ENCODE results near the gene FOLR1.

DNA sequence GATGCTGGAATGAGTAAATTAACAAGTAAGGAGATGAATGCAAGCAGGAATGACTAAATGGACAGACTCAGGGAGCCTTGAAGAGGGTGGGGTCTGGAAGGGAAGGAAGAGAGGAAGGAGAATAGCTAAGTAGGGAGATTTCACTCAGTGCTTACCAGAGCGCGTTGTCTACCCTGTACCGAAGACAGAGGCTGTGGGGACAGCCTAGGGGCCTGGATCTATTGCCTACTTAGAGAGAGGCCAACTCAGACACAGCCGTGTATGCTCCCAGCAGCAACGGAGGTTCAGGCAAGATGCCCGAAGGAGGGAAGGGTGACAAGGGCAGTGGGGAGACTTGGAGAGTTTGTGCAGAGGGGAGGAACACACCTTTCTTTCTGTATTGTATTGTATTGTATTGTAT, 24.7 kb downstream of the FOLR1 start, which contains the start of gene FOLR2:
- TF ChIP-seq CCAR2 (IDR thresholded peaks at IDR 0.05; ENCODE audit: low read depth, low read length), result no peak
- TF ChIP-seq, protein P1, sequence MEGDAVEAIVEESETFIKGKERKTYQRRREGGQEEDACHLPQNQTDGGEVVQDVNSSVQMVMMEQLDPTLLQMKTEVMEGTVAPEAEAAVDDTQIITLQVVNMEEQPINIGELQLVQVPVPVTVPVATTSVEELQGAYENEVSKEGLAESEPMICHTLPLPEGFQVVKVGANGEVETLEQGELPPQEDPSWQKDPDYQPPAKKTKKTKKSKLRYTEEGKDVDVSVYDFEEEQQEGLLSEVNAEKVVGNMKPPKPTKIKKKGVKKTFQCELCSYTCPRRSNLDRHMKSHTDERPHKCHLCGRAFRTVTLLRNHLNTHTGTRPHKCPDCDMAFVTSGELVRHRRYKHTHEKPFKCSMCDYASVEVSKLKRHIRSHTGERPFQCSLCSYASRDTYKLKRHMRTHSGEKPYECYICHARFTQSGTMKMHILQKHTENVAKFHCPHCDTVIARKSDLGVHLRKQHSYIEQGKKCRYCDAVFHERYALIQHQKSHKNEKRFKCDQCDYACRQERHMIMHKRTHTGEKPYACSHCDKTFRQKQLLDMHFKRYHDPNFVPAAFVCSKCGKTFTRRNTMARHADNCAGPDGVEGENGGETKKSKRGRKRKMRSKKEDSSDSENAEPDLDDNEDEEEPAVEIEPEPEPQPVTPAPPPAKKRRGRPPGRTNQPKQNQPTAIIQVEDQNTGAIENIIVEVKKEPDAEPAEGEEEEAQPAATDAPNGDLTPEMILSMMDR (IDR thresholded peaks at IDR 0.05 in 2 of 3, conservative IDR thresholded peaks at IDR 0.05 in 1 of 3; ENCODE audit: insufficient read depth in 2 of 3, low read depth in 1 of 3, low read length in 3 of 3), result no peak
- no peak for TF ChIP-seq ZNF668 (CRISPR knock-in tag; IDR thresholded peaks at IDR 0.05)
- no peak for TF ChIP-seq PTBP1 (IDR thresholded peaks at IDR 0.05; ENCODE audit: low read depth, low read length)
- TF ChIP-seq TAF7 (tag; IDR thresholded peaks at IDR 0.05), result no peak
- TF ChIP-seq, protein P2, sequence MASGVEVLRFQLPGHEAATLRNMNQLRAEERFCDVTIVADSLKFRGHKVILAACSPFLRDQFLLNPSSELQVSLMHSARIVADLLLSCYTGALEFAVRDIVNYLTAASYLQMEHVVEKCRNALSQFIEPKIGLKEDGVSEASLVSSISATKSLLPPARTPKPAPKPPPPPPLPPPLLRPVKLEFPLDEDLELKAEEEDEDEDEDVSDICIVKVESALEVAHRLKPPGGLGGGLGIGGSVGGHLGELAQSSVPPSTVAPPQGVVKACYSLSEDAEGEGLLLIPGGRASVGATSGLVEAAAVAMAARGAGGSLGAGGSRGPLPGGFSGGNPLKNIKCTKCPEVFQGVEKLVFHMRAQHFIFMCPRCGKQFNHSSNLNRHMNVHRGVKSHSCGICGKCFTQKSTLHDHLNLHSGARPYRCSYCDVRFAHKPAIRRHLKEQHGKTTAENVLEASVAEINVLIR (CRISPR knock-in tag; IDR thresholded peaks at IDR 0.05), result no peak
- TF ChIP-seq, protein P3, sequence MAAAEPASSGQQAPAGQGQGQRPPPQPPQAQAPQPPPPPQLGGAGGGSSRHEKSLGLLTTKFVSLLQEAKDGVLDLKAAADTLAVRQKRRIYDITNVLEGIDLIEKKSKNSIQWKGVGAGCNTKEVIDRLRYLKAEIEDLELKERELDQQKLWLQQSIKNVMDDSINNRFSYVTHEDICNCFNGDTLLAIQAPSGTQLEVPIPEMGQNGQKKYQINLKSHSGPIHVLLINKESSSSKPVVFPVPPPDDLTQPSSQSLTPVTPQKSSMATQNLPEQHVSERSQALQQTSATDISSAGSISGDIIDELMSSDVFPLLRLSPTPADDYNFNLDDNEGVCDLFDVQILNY (CRISPR knock-in tag; IDR thresholded peaks at IDR 0.05), result no peak
- TF ChIP-seq, protein P4, sequence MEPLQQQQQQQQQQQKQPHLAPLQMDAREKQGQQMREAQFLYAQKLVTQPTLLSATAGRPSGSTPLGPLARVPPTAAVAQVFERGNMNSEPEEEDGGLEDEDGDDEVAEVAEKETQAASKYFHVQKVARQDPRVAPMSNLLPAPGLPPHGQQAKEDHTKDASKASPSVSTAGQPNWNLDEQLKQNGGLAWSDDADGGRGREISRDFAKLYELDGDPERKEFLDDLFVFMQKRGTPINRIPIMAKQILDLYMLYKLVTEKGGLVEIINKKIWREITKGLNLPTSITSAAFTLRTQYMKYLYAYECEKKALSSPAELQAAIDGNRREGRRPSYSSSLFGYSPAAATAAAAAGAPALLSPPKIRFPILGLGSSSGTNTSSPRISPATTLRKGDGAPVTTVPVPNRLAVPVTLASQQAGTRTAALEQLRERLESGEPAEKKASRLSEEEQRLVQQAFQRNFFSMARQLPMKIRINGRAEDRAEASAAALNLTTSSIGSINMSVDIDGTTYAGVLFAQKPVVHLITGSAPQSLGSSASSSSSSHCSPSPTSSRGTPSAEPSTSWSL (CRISPR knock-in tag; IDR thresholded peaks at IDR 0.05; ENCODE audit: borderline replicate concordance), result no peak
- TF ChIP-seq ZNF232 (CRISPR knock-in tag; IDR thresholded peaks at IDR 0.05), result no peak
- TF ChIP-seq, protein P5, sequence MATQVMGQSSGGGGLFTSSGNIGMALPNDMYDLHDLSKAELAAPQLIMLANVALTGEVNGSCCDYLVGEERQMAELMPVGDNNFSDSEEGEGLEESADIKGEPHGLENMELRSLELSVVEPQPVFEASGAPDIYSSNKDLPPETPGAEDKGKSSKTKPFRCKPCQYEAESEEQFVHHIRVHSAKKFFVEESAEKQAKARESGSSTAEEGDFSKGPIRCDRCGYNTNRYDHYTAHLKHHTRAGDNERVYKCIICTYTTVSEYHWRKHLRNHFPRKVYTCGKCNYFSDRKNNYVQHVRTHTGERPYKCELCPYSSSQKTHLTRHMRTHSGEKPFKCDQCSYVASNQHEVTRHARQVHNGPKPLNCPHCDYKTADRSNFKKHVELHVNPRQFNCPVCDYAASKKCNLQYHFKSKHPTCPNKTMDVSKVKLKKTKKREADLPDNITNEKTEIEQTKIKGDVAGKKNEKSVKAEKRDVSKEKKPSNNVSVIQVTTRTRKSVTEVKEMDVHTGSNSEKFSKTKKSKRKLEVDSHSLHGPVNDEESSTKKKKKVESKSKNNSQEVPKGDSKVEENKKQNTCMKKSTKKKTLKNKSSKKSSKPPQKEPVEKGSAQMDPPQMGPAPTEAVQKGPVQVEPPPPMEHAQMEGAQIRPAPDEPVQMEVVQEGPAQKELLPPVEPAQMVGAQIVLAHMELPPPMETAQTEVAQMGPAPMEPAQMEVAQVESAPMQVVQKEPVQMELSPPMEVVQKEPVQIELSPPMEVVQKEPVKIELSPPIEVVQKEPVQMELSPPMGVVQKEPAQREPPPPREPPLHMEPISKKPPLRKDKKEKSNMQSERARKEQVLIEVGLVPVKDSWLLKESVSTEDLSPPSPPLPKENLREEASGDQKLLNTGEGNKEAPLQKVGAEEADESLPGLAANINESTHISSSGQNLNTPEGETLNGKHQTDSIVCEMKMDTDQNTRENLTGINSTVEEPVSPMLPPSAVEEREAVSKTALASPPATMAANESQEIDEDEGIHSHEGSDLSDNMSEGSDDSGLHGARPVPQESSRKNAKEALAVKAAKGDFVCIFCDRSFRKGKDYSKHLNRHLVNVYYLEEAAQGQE (IDR thresholded peaks at IDR 0.05; ENCODE audit: borderline replicate concordance), result no peak
- TF ChIP-seq, protein P5 (CRISPR knock-in tag; IDR thresholded peaks at IDR 0.05; ENCODE audit: low read depth), result no peak
- no peak for TF ChIP-seq NFRKB (IDR thresholded peaks at IDR 0.05; ENCODE audit: low read depth)

Data from K562 (cell line).